Activated CD4-positive, alpha-beta T cell treated with anti-CD3 and anti-CD28 coated beads, Interleukin-2, Interleukin-4, amounts not matched to agents 100 ng/mL and 50 ng/mL, durations not matched to agents 16 hours and 8 hours (primary cell): ENCODE measurements around the gene OR5H15.
"Not testable (repeated sequence)": the region's sequence is repeated elsewhere in the genome, so short reads cannot be mapped to it uniquely, and the experiment has no call there.

ENCODE experiments used
- DNase-seq: peaks from one replicate; pipeline ENCODE4 v3.0.0-alpha.2; 2020; ENCODE audit warnings: low spot score

Gene OR5H15

DNA sequence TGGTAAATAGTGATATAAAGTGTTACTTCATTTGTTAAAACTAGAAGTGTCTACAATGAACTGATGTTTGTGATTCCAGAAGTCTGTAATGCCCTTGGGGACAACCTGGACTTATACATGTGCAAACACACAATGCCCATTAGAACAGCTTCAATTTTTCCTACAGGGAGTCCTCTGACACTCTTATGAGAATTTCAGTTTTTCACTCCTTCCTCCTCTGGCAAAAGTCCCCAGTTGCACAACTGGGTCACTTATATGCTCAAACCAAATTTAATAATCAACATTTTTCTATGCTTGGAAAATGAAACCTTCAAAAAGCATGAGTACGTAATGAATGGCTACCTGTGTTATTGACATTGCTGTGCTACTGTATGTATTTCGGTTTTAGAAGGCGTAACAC is at the start of gene OR5H15:
OR5H15 (plus strand) TSS at position 301 of the 400 bp plus-strand sequence. CDS start 2,004 bp downstream, outside the sequence.
- no peak for DNase-seq

DNA sequence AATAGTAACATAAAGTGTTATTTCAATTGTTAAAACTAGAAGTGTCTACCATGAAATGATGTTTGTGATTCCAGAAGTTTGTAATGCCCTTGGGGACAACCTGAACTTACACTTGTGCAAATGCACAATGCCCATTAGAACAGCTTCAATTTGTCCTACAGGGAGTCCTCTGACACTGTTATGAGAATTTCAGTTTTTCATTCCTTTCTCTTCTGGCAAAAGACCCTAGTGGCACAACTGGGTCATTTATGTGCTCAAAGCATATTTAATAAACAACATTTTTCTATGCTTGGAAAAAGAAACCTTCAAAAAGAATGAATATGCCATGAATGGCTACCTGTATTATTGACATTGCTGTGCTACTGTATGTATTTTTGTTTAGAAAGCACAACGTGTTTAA is 36.1 kb upstream of the OR5H15 start, which contains the start of gene OR5H1:
OR5H1 (plus strand) TSS at position 301 of the 400 bp plus-strand sequence. CDS start 1,977 bp downstream, outside the sequence.
- DNase-seq: no peak

DNA sequence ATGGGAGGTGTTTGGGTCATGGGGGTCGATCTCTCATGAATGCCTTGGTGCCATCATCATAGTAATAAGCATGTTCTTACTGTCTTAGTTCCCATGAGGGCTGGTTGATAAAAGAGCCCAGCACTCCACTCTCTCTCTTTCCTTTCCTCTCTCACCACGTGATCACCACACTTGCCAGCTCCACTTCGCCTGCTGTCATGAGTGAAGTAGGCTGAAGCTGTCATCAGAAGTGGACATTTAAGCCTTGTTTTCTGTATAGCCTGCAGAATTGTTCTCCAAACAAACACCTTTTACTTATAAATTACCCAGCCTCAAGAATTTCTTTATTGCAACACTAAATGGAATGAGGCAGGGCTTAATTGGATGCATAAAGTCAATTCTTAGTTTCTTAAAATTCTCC is 29.9 kb upstream of the OR5H15 start:
- no peak for DNase-seq

- DNase-seq: not testable (repeated sequence)
Observed at GRCh38 chr3:98137826-98138557, 28.5 kb upstream of the OR5H15 start.

- DNase-seq: no peak
Observed at GRCh38 chr3:98140531-98140930, 26.0 kb upstream of the OR5H15 start.

- DNase-seq: no peak
Observed at GRCh38 chr3:98147179-98147578, 19.3 kb upstream of the OR5H15 start, which contains the start of gene OR5H14. OR5H14 (plus strand) TSS chr3:98147479; CDS start chr3:98149386, 1,907 bp downstream.

- no peak for DNase-seq
Observed at GRCh38 chr3:98148751-98149150, 17.7 kb upstream of the OR5H15 start.

DNA sequence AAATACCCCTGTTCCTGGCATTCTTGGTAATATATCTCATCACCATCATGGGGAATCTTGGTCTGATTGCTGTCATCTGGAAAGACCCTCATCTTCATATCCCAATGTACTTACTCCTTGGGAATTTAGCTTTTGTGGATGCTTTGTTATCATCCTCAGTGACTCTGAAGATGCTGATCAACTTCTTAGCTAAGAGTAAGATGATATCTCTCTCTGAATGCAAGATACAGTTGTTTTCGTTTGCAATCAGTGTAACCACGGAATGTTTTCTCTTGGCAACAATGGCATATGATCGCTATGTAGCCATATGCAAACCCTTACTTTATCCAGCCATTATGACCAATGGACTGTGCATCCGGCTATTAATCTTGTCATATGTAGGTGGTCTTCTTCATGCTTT is 17.0 kb upstream of the OR5H15 start:
- not testable (repeated sequence) for DNase-seq

- no peak for DNase-seq
Observed at GRCh38 chr3:98151241-98151640, 15.3 kb upstream of the OR5H15 start.

DNA sequence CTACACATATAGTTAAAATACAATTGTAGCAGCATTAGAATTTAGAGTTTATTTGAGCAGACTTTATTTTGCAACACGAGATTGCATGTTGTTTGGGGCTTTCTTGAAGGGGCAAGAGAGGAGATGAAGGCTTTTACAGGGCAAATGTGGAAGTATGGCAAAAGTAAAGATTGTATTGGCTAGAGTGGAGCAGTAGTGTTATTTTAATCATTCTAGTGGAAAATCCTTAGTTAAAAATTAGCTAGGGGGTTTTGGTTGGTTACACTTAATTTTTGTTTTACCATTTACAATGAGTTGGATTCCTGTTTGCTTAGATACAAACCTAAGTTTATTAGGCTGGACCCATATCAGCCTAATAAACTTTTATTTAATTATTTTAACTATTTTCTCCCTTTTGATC is 4.6 kb downstream of the OR5H15 start:
- DNase-seq: no peak

DNA sequence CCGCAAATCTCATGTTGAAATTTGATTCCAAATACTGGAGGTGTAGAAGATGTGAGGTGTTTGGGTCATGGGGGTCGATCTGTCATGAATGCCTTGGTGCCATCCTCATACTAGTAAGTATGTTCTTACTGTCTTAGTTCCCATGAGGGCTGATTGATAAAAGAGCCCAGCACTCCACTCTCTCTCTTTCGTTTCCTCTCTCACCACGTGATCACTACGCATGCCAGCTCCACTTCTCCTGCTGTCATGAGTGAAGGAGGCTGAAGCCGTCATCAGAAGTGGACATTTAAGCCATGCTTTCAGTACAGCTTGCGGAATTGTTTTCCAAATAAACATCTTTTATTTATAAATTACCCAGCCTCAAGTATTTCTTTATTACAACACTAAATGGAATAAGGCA is 6.1 kb downstream of the OR5H15 start:
- no peak for DNase-seq

DNA sequence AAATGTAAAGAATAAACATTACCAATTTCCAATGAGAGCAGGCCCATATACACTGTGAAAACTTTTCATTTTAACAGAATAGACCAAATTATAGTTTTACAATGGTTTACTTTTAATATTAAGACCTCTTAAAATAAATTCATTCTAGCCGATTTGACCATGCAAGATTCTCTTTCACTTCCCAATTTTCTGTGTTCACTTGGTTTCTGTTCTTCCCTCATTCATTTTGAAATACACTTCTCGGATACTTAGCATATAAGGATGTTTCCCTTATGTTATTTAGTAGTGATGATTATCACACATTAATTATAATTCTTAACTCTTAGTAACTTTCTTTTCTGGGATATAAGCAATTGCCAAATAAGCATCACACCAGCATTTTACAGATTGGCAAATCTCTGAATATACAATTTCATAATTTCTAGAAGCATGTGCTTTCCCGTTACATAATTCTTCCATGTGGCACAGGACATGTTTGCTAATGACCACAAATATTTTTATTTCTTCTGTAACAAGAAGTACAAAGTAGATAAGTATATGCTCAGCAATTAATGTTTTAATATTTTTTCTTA is 13.9 kb downstream of the OR5H15 start:
- no peak for DNase-seq

GRCh38 chr3:98182196-98182595 is 15.7 kb downstream of the OR5H15 start:
- DNase-seq: no peak

DNA sequence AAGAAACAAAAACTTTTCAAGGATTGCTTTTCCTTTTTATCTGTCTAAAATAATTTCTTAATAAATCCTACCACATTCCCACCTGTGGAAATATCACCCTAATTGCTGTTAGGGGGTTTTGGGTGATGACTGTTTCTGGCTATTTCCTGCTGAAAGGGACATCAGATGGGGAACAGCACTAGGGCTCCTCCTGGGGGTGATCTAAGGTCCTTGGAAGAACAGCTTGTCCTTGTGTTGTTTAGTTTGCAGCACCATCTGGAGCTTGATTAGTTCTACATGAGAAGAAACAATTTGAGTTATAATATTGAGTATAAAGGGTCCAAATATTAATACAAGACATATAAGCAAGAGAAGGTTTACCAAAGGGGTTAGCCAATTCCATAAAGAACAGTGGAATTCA is 18.7 kb downstream of the OR5H15 start:
- no peak for DNase-seq

- DNase-seq: peak; percentile 43
Observed at GRCh38 chr3:98188545-98188944, 22.0 kb downstream of the OR5H15 start.

DNA sequence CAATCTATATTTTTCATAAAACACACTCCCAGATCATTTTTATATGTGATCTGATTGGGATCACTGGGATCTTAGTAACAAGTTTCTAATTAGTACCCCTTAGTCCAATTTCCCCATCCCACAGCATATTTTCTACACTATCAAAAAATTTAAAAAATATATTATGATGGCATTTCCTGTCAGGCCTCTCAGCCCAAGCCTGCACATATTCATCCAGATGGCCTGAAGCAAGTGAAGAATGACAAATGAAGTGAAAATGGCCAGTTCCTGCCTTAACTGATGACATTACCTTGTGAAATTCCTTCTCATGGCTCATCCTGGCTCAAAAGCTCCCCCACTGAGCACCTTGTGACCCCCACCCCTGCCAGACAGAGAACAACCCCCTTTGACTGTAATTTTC is 24.4 kb downstream of the OR5H15 start:
- not testable (repeated sequence) for DNase-seq

GRCh38 chr3:98196293-98196692 is 29.8 kb downstream of the OR5H15 start:
- DNase-seq: not testable (repeated sequence)

DNA sequence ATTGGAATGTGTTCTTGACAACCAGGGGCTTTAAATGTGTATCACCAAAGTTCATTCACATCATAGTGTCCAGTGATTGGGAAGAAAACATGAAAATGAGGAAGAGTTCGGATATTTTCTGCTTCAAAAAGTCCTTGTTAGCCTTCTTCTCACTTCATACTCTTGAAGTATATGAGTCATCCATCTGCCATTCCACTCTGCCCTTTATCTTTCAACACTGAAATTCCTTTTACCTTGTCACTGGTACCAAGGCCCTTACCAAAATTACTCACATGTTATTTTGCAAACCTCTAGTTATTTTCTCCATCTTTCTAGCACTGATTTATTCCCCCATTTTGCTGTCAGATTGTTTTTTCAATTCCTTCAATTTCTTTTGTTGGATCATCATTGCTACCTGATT is 32.5 kb downstream of the OR5H15 start:
- DNase-seq: no peak

- no peak for DNase-seq
Observed at GRCh38 chr3:98209244-98209643, 42.7 kb downstream of the OR5H15 start.

- DNase-seq: no peak
Observed at GRCh38 chr3:98213276-98213675, 46.8 kb downstream of the OR5H15 start.

- DNase-seq: no peak
Observed at GRCh38 chr3:98215051-98215450, 48.6 kb downstream of the OR5H15 start.
